PC-3 (cell line): ENCODE data around the gene ALKBH5. TPM values are rescaled to one million over a fixed set of nuclear protein-coding genes. Genes with fewer than 3 reads are reported as not detected.

Experiments
- ATAC-seq: fragments of 200-7000 bp; cut with Tn5 transposase; 2 replicates; pipeline ENCODE4 v1.9.1; 2020; ENCODE audit warnings: mild to moderate bottlenecking, moderate library complexity
- BruUV-seq: library from RNA; stranded (reverse); fragments of 400-500 nt; replicated peaks from 2 replicates; lab custom pipeline; 2021; lab: Mats Ljungman, UMichigan
- CTCF ChIA-PET: fragments of 300-600 bp; sonication (Branson Sonifier 250); formaldehyde crosslinking; loops from one replicate; lab custom pipeline; 2022; ENCODE audit warnings: antibody characterized with exemption; lab: Charles Lee
- POLR2A ChIA-PET: fragments of 300-600 bp; sonication (Branson Sonifier 250); formaldehyde crosslinking; loops from one replicate; lab custom pipeline; 2022; ENCODE audit warnings: antibody characterized with exemption; ENCODE audit not compliant: unreplicated experiment; lab: Charles Lee
- DNase-seq: peaks from one replicate; pipeline ENCODE4 v3.0.0-alpha.2; 2015
- H2AFZ ChIP-seq: fragments of 300-600 bp; sonication (generic); 2 replicates; pipeline ENCODE4 v1.6.0; 2016; ENCODE audit warnings: antibody characterized with exemption, low read length
- H3F3A ChIP-seq: fragments of 300-600 bp; sonication (generic); one replicate; pipeline ENCODE4 v1.6.0; 2017; ENCODE audit warnings: antibody characterized with exemption, low read length, control low read depth, mild to moderate bottlenecking; ENCODE audit not compliant: unreplicated experiment
- H3K27ac ChIP-seq: fragments of 300-600 bp; sonication (generic); 2 replicates; pipeline ENCODE4 v1.5.1; 2016; ENCODE audit warnings: mild to moderate bottlenecking, low read length
- H3K27me3 ChIP-seq: fragments of 300-600 bp; sonication (generic); 2 replicates; pipeline ENCODE4 v1.6.1; 2016; ENCODE audit warnings: low read length, mixed read lengths
- H3K36me3 ChIP-seq: fragments of 300-600 bp; sonication (generic); 2 replicates; pipeline ENCODE4 v1.6.1; 2016; ENCODE audit warnings: low read depth, mixed run types, low read length, mixed read lengths
- H3K4me1 ChIP-seq: fragments of 300-600 bp; sonication (generic); 2 replicates; pipeline ENCODE4 v1.5.1; 2016; ENCODE audit warnings: low read length; ENCODE audit not compliant: insufficient read depth
- H3K4me2 ChIP-seq: fragments of 300-600 bp; sonication (generic); 2 replicates; pipeline ENCODE4 v1.6.0; 2016; ENCODE audit warnings: low read length
- H3K4me3 ChIP-seq: fragments of 300-600 bp; sonication (generic); 2 replicates; pipeline ENCODE4 v1.5.1; 2016; ENCODE audit warnings: mild to moderate bottlenecking, low read length, mixed read lengths
- H3K79me2 ChIP-seq: fragments of 300-600 bp; sonication (generic); 2 replicates; pipeline ENCODE4 v1.6.1; 2017; ENCODE audit warnings: low read length, mixed read lengths
- H3K9ac ChIP-seq: fragments of 300-600 bp; sonication (generic); 2 replicates; pipeline ENCODE4 v1.6.0; 2016; ENCODE audit warnings: mild to moderate bottlenecking, low read length
- H3K9me2 ChIP-seq: fragments of 300-600 bp; sonication (generic); replicated peaks from 2 replicates; pipeline ENCODE4 v1.6.1; 2016; ENCODE audit warnings: mixed run types, low read length, mixed read lengths
- H3K9me3 ChIP-seq: fragments of 300-600 bp; sonication (generic); 2 replicates; pipeline ENCODE4 v1.6.1; 2016; ENCODE audit warnings: low read length, mixed read lengths
- H4K20me1 ChIP-seq: fragments of 300-600 bp; sonication (generic); 2 replicates; pipeline ENCODE4 v1.6.1; 2016; ENCODE audit warnings: low read length, mixed read lengths
- EZH2 ChIP-seq: fragments of 300-600 bp; sonication (generic); IDR thresholded peaks from one replicate; pipeline ENCODE4 v1.6.1; 2017; ENCODE audit warnings: antibody characterized with exemption, mild to moderate bottlenecking, low read length; ENCODE audit not compliant: unreplicated experiment
- EZH2phosphoT487 ChIP-seq: fragments of 300-600 bp; sonication (generic); IDR thresholded peaks from 2 replicates; pipeline ENCODE4 v1.6.1; 2018; ENCODE audit warnings: mild to moderate bottlenecking, antibody characterized with exemption, low read length, borderline replicate concordance
- intact Hi-C: fragments of 100-400 bp; cut with micrococcal nuclease; formaldehyde crosslinking; loops from 2 replicates; pipeline ENCODE4 v1.9.0; 2023
- total RNA-seq: library from RNA; depleted of rRNA; stranded (reverse); fragments of >200 nt; gene quantifications from 2 replicates; pipeline ENCODE4 v1.2.3, GENCODE V29; 2014
- TF ChIP-seq, protein P1 (sequence below): fragments of 300-600 bp; sonication (generic); conservative IDR thresholded peaks from 2 replicates; pipeline ENCODE4 v1.5.1; 2017; ENCODE audit warnings: antibody characterized with exemption, low read depth, mild to moderate bottlenecking, low read length

ALKBH5 gene
- total RNA-seq, 1 experiment from 2014 or later: 207 TPM

DNA sequence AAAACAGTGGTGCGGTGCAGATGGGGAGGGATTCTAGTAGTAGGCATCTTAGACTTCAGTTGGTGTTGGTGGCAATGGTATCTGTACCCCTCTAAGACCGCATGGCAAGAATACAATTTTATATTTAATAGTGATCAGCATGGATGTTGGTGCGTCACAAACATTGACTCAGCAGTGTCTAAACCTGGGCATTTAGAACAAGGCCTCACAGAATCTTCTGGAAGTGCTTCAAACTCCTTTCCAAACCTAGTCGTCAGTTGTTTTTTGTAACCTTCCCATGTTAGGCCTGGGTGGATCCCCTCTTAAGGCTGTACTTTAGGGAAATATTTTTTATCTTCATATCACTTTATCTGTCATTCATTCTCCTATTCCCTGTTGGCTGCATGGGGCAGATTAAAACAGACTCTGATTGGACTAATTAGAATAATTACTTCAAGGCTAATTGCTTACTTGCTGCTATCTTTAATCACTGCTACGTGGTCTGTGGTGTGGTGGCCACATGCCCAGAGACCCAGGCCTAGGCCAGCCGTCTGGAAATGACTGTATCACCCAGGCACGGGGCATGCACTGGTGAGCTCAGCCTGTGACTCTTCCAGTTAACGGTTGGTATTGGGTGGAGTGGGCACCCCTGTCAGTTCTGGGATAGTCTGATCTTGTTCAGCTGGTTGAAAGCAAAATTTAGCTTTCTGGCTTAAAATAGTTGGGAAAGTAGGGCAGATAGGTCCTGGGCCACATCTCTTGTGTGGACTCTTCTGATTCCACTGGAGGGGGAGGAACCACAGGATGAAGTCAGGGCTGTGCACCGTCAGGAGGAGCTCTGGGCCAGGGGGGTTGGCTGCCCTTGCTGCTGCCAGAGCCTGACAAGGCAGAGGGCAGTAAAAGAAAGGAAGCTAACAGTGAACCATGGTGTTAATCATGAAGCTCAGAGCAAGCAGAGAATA, 4.5 kb downstream of the ALKBH5 start:
- peaks cover 34% of the 10 kb centered on the region for H3K4me1 ChIP-seq

DNA sequence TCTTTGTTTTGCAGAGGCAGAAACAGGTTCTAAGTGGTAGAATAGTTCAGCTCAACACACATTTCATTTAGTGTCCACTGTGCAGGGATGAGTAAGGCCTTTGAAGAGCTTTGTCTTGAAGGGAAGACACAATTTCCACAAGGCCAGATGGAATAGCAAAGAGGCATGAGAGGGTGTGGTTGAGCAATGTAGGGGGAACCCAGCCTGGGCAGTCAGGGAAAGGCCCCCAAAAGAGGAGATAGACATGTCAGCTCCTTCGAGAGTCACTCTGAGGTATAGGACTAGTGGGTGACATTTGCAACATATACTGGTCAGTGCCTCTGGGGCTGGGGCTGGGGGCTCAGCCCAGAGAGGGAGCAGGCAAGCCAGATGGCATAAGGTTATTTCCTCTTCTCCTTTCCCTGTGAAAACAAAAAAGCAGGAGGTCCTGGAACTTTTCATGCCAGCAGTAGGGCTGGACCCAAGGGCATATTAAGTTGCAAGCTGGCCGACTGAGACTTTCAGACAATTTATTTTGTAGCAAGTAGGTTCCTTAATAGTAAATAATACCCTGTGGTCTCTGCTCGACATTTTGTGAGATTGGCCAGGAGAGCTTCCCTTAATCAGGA, 7.1 kb downstream of the ALKBH5 start:
- intact Hi-C loops: no loop called here
- no peak overlapping the region for H3K27ac ChIP-seq
- H3K9me3 ChIP-seq: no peaks in the 10 kb centered on the region
- no peak overlapping the region for H3K9ac ChIP-seq
- peaks cover 58% of the 10 kb centered on the region for H4K20me1 ChIP-seq
- TF ChIP-seq EZH2 (no peak), EZH2phosphoT487 (no peak)
- TF ChIP-seq, protein P1, sequence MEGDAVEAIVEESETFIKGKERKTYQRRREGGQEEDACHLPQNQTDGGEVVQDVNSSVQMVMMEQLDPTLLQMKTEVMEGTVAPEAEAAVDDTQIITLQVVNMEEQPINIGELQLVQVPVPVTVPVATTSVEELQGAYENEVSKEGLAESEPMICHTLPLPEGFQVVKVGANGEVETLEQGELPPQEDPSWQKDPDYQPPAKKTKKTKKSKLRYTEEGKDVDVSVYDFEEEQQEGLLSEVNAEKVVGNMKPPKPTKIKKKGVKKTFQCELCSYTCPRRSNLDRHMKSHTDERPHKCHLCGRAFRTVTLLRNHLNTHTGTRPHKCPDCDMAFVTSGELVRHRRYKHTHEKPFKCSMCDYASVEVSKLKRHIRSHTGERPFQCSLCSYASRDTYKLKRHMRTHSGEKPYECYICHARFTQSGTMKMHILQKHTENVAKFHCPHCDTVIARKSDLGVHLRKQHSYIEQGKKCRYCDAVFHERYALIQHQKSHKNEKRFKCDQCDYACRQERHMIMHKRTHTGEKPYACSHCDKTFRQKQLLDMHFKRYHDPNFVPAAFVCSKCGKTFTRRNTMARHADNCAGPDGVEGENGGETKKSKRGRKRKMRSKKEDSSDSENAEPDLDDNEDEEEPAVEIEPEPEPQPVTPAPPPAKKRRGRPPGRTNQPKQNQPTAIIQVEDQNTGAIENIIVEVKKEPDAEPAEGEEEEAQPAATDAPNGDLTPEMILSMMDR: no peak
- peaks cover 34% of the 10 kb centered on the region for H3K4me1 ChIP-seq
- ChIA-PET CTCF (no interaction called here), POLR2A (no interaction called here)
- H3F3A ChIP-seq: no peaks in the 10 kb centered on the region
- H3K36me3 ChIP-seq: peaks cover 42% of the 10 kb centered on the region
- no TSS peak for BruUV-seq
- no peaks in the 10 kb centered on the region for H3K27me3 ChIP-seq
- no peaks in the 10 kb centered on the region for H3K9me2 ChIP-seq
- H2AFZ ChIP-seq: no peak overlapping the region
- H3K4me2 ChIP-seq: no peak overlapping the region
- no peak overlapping the region for H3K4me3 ChIP-seq
- peaks cover 98% of the 10 kb centered on the region for H3K79me2 ChIP-seq
- ATAC-seq: no peak
- DNase-seq: no peak

More for the DNA sequence above, 4.5 kb downstream of the ALKBH5 start:
- no TSS peak for BruUV-seq
- ATAC-seq (0 out of 2 replicates have a peak, but pooled peaks have one; percentile 9), DNase-seq (peak; percentile 35)
- peak overlapping the region; percentile 95 for H3K9ac ChIP-seq
- no peak for TF ChIP-seq EZH2
- no peak for TF ChIP-seq EZH2phosphoT487
- TF ChIP-seq, protein P1: no peak
- H3K27me3 ChIP-seq: no peaks in the 10 kb centered on the region
- no peak overlapping the region for H2AFZ ChIP-seq
- H3K9me3 ChIP-seq: no peaks in the 10 kb centered on the region
- H3K9me2 ChIP-seq: no peaks in the 10 kb centered on the region
- H3K27ac ChIP-seq: peak overlapping the region; percentile 43
- H3F3A ChIP-seq: no peaks in the 10 kb centered on the region
- H3K36me3 ChIP-seq: peaks cover 27% of the 10 kb centered on the region
- peak overlapping the region; percentile 95 for H3K4me3 ChIP-seq
- CTCF ChIA-PET: no interaction called here
- peak overlapping the region; percentile 94 for H3K4me2 ChIP-seq
- POLR2A ChIA-PET: no interaction called here
- H3K79me2 ChIP-seq: peaks cover 94% of the 10 kb centered on the region
- H4K20me1 ChIP-seq: peaks cover 61% of the 10 kb centered on the region
- intact Hi-C loops: no loop called here
